A673 (cell line): ENCODE data around the gene ZNF730. TPM values are rescaled to one million over a fixed set of nuclear protein-coding genes. Genes with fewer than 3 reads are reported as not detected.
"Not testable (repeated sequence)": the region's sequence is repeated elsewhere in the genome, so short reads cannot be mapped to it uniquely, and the experiment has no call there.

Source experiments
- BruUV-seq: library from RNA; stranded (reverse); fragments of 400-500 nt; replicated peaks from 2 replicates; lab custom pipeline; 2021; lab: Mats Ljungman, UMichigan
- CTCF ChIA-PET: fragments of 300-600 bp; sonication (Branson Sonifier 250); formaldehyde crosslinking; loops from one replicate; lab custom pipeline; 2022; ENCODE audit warnings: antibody characterized with exemption; lab: Charles Lee
- POLR2A ChIA-PET: fragments of 300-600 bp; sonication (Branson Sonifier 250); formaldehyde crosslinking; loops from one replicate; lab custom pipeline; 2022; ENCODE audit warnings: antibody characterized with exemption; ENCODE audit not compliant: low non-redundant PET; lab: Charles Lee
- DNase-seq: peaks from one replicate; pipeline ENCODE4 v3.0.0-alpha.2; 2015; ENCODE audit warnings: low spot score
- H3K27ac ChIP-seq: fragments of 200-600 bp; sonication (generic); 2 replicates; pipeline ENCODE4 v1.5.1; 2016; ENCODE audit warnings: mixed run types, low read depth, mild to moderate bottlenecking, mixed read lengths, antibody characterized with exemption, low read length; ENCODE audit not compliant: poor library complexity, severe bottlenecking
- H3K27me3 ChIP-seq: fragments of 200-600 bp; sonication (generic); replicated peaks from 2 replicates; pipeline ENCODE4 v1.6.1; 2017; ENCODE audit warnings: mixed run types, low read depth, mild to moderate bottlenecking, mixed read lengths, antibody characterized with exemption, low read length; ENCODE audit not compliant: insufficient read depth, poor library complexity
- H3K36me3 ChIP-seq: fragments of 200-600 bp; sonication (generic); 2 replicates; pipeline ENCODE4 v1.6.1; 2016; ENCODE audit warnings: mixed run types, mild to moderate bottlenecking, mixed read lengths, antibody characterized with exemption, low read length; ENCODE audit not compliant: insufficient read depth, poor library complexity, severe bottlenecking
- H3K4me1 ChIP-seq: fragments of 200-600 bp; sonication (generic); 2 replicates; pipeline ENCODE4 v1.6.1; 2017; ENCODE audit warnings: mixed run types, mild to moderate bottlenecking, mixed read lengths, antibody characterized with exemption, low read length; ENCODE audit not compliant: insufficient read depth, poor library complexity, severe bottlenecking
- H3K4me3 ChIP-seq: fragments of 200-600 bp; sonication (generic); 2 replicates; pipeline ENCODE4 v1.5.1; 2016; ENCODE audit warnings: low read depth, mixed run types, mild to moderate bottlenecking, mixed read lengths, low read length; ENCODE audit not compliant: poor library complexity, severe bottlenecking
- H3K9me3 ChIP-seq: fragments of 200-600 bp; sonication (generic); 2 replicates; pipeline ENCODE4 v1.6.1; 2016; ENCODE audit warnings: mixed run types, low read depth, mild to moderate bottlenecking, mixed read lengths, antibody characterized with exemption, low read length; ENCODE audit not compliant: poor library complexity, severe bottlenecking
- EZH2 ChIP-seq: fragments of 200-600 bp; sonication (generic); IDR thresholded peaks from 2 replicates; pipeline ENCODE4 v1.6.1; 2017; ENCODE audit warnings: borderline replicate concordance, low read depth, mild to moderate bottlenecking, mixed read lengths, antibody characterized with exemption, low read length; ENCODE audit not compliant: poor library complexity, severe bottlenecking
- intact Hi-C: fragments of 100-400 bp; cut with micrococcal nuclease; formaldehyde crosslinking; loops from one replicate; pipeline ENCODE4 v1.10.0; 2022; ENCODE audit not compliant: unreplicated experiment
- total RNA-seq: library from RNA; stranded (reverse); gene quantifications from 2 replicates; pipeline ENCODE4 v1.2.3, GENCODE V29; 2021
- TF ChIP-seq, protein P1 (sequence below): fragments of 300-800, 200-600 bp; sonication (generic); conservative IDR thresholded peaks from 2 replicates; pipeline ENCODE4 v1.5.1; 2017; ENCODE audit warnings: low read depth, mild to moderate bottlenecking, antibody characterized with exemption, low read length, moderate library complexity, mixed read lengths

The ZNF730 gene
- total RNA-seq, 1 experiment from 2014 or later: 8.7 TPM

DNA sequence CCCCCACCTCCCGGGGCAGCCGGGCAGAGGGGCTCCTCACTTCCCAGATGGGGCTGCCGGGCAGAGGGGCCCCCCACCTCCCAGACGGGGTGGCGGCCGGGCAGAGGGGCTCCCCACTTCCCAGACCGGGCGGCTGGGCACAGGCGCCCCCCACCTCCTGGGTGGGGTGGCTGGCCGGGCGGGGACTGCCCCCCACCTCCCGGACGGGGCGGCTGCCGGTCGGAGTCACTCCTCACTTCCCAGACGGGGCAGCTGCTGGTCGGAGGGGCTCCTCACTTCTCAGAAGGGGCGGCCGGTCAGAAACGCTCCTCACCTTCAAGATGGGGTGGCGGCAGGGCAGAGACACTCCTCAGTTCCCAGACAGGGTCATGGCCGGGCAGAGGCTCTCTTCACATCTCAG is 43.9 kb downstream of the ZNF730 start:
- Histone ChIP-seq H3K27me3 (no peaks in the 10 kb centered on the region), H3K27ac (no peak overlapping the region), H3K4me3 (no peak overlapping the region), H3K9me3 (no peaks in the 10 kb centered on the region), H3K36me3 (no peaks in the 10 kb centered on the region), H3K4me1 (no peaks in the 10 kb centered on the region)
- ChIA-PET POLR2A (no interaction called here), CTCF (no interaction called here)
- no peak for DNase-seq
- no TSS peak for BruUV-seq
- TF ChIP-seq, protein P1, sequence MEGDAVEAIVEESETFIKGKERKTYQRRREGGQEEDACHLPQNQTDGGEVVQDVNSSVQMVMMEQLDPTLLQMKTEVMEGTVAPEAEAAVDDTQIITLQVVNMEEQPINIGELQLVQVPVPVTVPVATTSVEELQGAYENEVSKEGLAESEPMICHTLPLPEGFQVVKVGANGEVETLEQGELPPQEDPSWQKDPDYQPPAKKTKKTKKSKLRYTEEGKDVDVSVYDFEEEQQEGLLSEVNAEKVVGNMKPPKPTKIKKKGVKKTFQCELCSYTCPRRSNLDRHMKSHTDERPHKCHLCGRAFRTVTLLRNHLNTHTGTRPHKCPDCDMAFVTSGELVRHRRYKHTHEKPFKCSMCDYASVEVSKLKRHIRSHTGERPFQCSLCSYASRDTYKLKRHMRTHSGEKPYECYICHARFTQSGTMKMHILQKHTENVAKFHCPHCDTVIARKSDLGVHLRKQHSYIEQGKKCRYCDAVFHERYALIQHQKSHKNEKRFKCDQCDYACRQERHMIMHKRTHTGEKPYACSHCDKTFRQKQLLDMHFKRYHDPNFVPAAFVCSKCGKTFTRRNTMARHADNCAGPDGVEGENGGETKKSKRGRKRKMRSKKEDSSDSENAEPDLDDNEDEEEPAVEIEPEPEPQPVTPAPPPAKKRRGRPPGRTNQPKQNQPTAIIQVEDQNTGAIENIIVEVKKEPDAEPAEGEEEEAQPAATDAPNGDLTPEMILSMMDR: no peak
- no peak for TF ChIP-seq EZH2
- intact Hi-C loops: no loop called here

GRCh38 chr19:23168286-23168685 is 51.5 kb downstream of the ZNF730 start:
- POLR2A ChIA-PET: not testable (repeated sequence)

GRCh38 chr19:23183251-23183650 is 66.4 kb downstream of the ZNF730 start:
- Histone ChIP-seq H3K9me3 (peaks cover 9% of the 10 kb centered on the region), H3K4me1 (no peaks in the 10 kb centered on the region), H3K36me3 (no peaks in the 10 kb centered on the region), H3K27me3 (no peaks in the 10 kb centered on the region), H3K27ac (no peak overlapping the region), H3K4me3 (no peak overlapping the region)
- ChIA-PET POLR2A (no interaction called here), CTCF (no interaction called here)
- no TSS peak for BruUV-seq
- TF ChIP-seq, protein P1: no peak
- no peak for TF ChIP-seq EZH2
- DNase-seq: no peak
- intact Hi-C loops: no loop called here

More at GRCh38 chr19:23168286-23168685, 51.5 kb downstream of the ZNF730 start:
- DNase-seq, intact Hi-C loops, H3K27me3 ChIP-seq, CTCF ChIA-PET, H3K4me1 ChIP-seq, H3K27ac ChIP-seq, H3K9me3 ChIP-seq, BruUV-seq, H3K4me3 ChIP-seq, H3K36me3 ChIP-seq: not testable (repeated sequence)

- Histone ChIP-seq H3K4me1 (no peaks in the 10 kb centered on the region), H3K4me3 (no peak overlapping the region), H3K36me3 (no peaks in the 10 kb centered on the region), H3K9me3 (peaks cover 15% of the 10 kb centered on the region), H3K27ac (no peak overlapping the region), H3K27me3 (no peaks in the 10 kb centered on the region)
- intact Hi-C loops: no loop called here
- TF ChIP-seq, protein P1: no peak
- TF ChIP-seq EZH2: no peak
- BruUV-seq: no TSS peak
- ChIA-PET CTCF (no interaction called here), POLR2A (no interaction called here)
- DNase-seq: no peak
Measured at GRCh38 chr19:23190341-23190740, 73.5 kb downstream of the ZNF730 start.
